Endodermal cell (in vitro differentiated cells): Measurements from ENCODE around the gene TRIM44. TPM values are rescaled to one million over a fixed set of nuclear protein-coding genes. Genes with fewer than 3 reads are reported as not detected.
A peak's percentile ranks its signal among the peaks of the same experiment; 100 is the strongest.
"Not testable (repeated sequence)": the region's sequence is repeated elsewhere in the genome, so short reads cannot be mapped to it uniquely, and the experiment has no call there.

ENCODE experiments used
- DNase-seq: peaks from one replicate; pipeline ENCODE4 v3.0.0-alpha.2; 2017
- H3K27ac ChIP-seq: 2 replicates; pipeline ENCODE4 v1.5.1; 2013; ENCODE audit warnings: mild to moderate bottlenecking, low read depth, low read length, moderate library complexity
- H3K27me3 ChIP-seq: 2 replicates; pipeline ENCODE4 v1.6.1; 2013; ENCODE audit warnings: mild to moderate bottlenecking, low read length, moderate library complexity; ENCODE audit not compliant: insufficient read depth, control insufficient read depth, poor library complexity, severe bottlenecking
- H3K36me3 ChIP-seq: 2 replicates; pipeline ENCODE4 v1.7.0; 2013; ENCODE audit warnings: mild to moderate bottlenecking, low read length, moderate library complexity; ENCODE audit not compliant: control insufficient read depth, insufficient read depth
- H3K4me1 ChIP-seq: one replicate; pipeline ENCODE4 v1.7.0; 2013; ENCODE audit warnings: low read length; ENCODE audit not compliant: control insufficient read depth, insufficient read depth
- H3K4me3 ChIP-seq: 2 replicates; pipeline ENCODE4 v1.5.1; 2013; ENCODE audit warnings: mild to moderate bottlenecking, low read length, moderate library complexity
- H3K9ac ChIP-seq: 2 replicates; pipeline ENCODE4 v1.6.1; 2013; ENCODE audit warnings: mild to moderate bottlenecking, low read length, moderate library complexity; ENCODE audit not compliant: poor library complexity, severe bottlenecking; ENCODE audit errors: extremely low read depth
- H3K9me3 ChIP-seq: 2 replicates; pipeline ENCODE4 v1.6.1; 2013; ENCODE audit warnings: mild to moderate bottlenecking, low read length, moderate library complexity; ENCODE audit not compliant: control insufficient read depth
- H3K27ac Mint-ChIP-seq: 2 replicates; pipeline ENCODE4 v1.8.0; 2020; ENCODE audit warnings: mixed read lengths
- H3K27me3 Mint-ChIP-seq: 2 replicates; pipeline ENCODE4 v1.8.0; 2021; ENCODE audit warnings: mild to moderate bottlenecking, mixed read lengths; ENCODE audit not compliant: insufficient read depth
- H3K36me3 Mint-ChIP-seq: 2 replicates; pipeline ENCODE4 v1.8.0; 2020; ENCODE audit warnings: low read depth, mixed read lengths
- H3K4me1 Mint-ChIP-seq: 2 replicates; pipeline ENCODE4 v1.8.0; 2020; ENCODE audit warnings: mixed read lengths
- H3K4me3 Mint-ChIP-seq: 2 replicates; pipeline ENCODE4 v1.8.0; 2020; ENCODE audit warnings: mild to moderate bottlenecking, moderate library complexity, mixed read lengths
- H3K9me3 Mint-ChIP-seq: 2 replicates; pipeline ENCODE4 v1.8.0; 2020; ENCODE audit warnings: mild to moderate bottlenecking, mixed read lengths
- WGBS, 2 experiments: methylation state at CpG; one replicate each; pipeline versions ENCODE4 v1.1.5 to v1.1.7; 2013; ENCODE audit warnings: missing lambda C conversion rate in 2 of 2, mixed read lengths in 1 of 2; ENCODE audit not compliant: insufficient coverage in 1 of 2, insufficient read length in 1 of 2; 5-methylcytosine and 5-hydroxymethylcytosine counted together
- total RNA-seq, 2 donors: library from RNA; stranded (reverse); fragmentation: NEBNext Ultra II Directional in 1 of 2; extraction: Animal tissue kit (Norgen Biotek cat#: 25700) in 1 of 2; gene quantifications; 2 replicates in 1 of 2; 3 replicates in 1 of 2; pipeline ENCODE4 v1.2.1, GENCODE V29; 2021
- TF ChIP-seq, protein P1 (sequence below): fragments of 200-600 bp; sonication (generic); conservative IDR thresholded peaks from 2 replicates; pipeline ENCODE4 v1.5.0; 2021; ENCODE audit warnings: antibody characterized with exemption, mild to moderate bottlenecking

Gene TRIM44
- total RNA-seq, 2 donors from 2014 or later: 48.5 to 63.8 TPM

DNA sequence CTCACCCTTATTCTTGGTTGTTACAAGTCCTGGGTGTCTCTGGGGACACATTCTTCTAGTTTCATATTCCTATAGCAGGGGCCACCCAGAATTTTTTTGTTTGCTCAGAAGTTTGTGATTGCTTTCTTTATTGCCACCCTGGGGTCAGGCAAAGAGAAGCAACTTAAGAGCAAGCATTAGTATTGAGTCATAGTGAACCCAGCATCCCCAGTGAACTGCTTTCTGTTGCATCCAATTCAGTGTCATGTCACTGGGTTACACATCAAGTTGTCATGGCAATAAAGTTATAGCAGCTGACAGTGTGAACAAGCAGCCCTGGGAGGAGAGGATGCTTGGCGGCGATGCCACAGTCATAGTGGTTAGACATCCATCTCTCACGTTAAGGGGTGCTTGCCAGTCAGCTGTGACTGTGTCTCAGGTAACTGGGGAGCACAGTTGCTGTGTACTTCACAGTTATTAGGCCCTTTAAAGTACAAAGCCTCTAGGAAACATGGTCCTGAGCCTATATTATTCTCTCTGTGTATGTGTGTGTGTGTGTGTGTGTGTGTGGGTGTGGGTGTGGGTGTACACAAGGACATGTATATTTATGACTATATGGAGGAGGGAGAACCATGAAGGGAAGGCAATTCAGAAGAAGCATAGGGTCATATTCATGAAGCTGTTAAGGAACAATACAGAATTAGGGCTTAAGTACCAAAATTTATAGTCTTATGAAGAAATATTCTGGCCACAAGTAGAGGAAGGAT lies 52.5 kb downstream of the TRIM44 start:
- H3K36me3 ChIP-seq: no peaks in the 10 kb centered on the region
- H3K4me3 Mint-ChIP-seq: no peak overlapping the region
- H3K9me3 Mint-ChIP-seq: no peaks in the 10 kb centered on the region
- no peak overlapping the region for H3K9ac ChIP-seq
- no peaks in the 10 kb centered on the region for H3K27me3 Mint-ChIP-seq
- no peak overlapping the region for H3K4me3 ChIP-seq
- no peak overlapping the region for H3K27ac Mint-ChIP-seq
- H3K36me3 Mint-ChIP-seq: no peaks in the 10 kb centered on the region
- H3K27ac ChIP-seq: no peak overlapping the region
- TF ChIP-seq, protein P1, sequence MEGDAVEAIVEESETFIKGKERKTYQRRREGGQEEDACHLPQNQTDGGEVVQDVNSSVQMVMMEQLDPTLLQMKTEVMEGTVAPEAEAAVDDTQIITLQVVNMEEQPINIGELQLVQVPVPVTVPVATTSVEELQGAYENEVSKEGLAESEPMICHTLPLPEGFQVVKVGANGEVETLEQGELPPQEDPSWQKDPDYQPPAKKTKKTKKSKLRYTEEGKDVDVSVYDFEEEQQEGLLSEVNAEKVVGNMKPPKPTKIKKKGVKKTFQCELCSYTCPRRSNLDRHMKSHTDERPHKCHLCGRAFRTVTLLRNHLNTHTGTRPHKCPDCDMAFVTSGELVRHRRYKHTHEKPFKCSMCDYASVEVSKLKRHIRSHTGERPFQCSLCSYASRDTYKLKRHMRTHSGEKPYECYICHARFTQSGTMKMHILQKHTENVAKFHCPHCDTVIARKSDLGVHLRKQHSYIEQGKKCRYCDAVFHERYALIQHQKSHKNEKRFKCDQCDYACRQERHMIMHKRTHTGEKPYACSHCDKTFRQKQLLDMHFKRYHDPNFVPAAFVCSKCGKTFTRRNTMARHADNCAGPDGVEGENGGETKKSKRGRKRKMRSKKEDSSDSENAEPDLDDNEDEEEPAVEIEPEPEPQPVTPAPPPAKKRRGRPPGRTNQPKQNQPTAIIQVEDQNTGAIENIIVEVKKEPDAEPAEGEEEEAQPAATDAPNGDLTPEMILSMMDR: no peak
- no peaks in the 10 kb centered on the region for H3K27me3 ChIP-seq
- 90 to 96% methylated on average over 2 to 3 of the region's 3 CpGs for WGBS, 2 experiments
- H3K9me3 ChIP-seq: no peaks in the 10 kb centered on the region
- DNase-seq: no peak
- peaks cover 9% of the 10 kb centered on the region for H3K4me1 Mint-ChIP-seq
- no peaks in the 10 kb centered on the region for H3K4me1 ChIP-seq

DNA sequence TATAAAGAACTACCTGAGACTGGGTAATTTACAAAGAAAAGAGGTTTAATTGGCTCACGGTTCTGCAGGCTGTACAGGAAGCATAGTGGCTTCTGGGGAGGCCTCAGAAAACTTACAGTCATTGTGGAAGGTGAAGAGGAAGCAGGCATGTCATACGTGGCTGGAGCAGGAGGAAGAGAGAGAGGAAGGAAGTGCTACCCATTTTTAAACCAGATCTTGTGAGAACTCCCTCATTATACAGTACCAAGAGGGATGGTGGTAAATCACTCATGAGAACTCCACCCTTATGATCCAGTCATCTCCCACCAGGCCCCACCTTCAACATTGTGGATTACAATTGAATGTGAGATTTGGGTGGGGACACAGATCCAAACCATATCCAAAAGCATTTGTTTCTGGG lies 53.1 kb downstream of the TRIM44 start:
- H3K9me3 Mint-ChIP-seq, H3K27ac ChIP-seq, H3K9ac ChIP-seq, H3K27ac Mint-ChIP-seq, H3K4me3 ChIP-seq, H3K36me3 ChIP-seq, H3K27me3 Mint-ChIP-seq, H3K27me3 ChIP-seq, H3K4me1 ChIP-seq, H3K9me3 ChIP-seq, DNase-seq, H3K36me3 Mint-ChIP-seq, H3K4me1 Mint-ChIP-seq, H3K4me3 Mint-ChIP-seq: not testable (repeated sequence)
- 87 to 92% methylated on average over 1 to 2 of the region's 2 CpGs for WGBS, 2 experiments

DNA sequence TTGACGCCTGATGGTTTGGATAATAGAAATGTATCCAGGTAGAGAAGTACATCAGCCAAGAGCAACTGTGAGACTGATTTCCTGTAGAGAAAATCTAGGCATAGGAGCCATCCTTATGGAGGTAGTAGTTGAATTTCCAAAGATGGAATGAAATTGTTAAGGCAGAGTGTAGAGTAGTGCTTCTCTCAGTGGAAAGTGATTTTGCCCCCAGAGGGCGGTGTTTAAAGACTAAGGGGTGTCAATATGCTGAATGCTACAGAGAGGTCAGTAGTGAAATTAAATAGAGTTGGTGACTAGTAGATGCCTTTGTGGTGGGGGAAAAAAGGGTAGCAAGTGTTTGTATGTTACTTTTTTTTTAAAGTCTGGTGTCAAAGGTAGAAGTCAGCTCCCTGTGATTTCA lies 54.5 kb downstream of the TRIM44 start:
- Mint-ChIP-seq H3K4me1 (peaks cover 8% of the 10 kb centered on the region), H3K36me3 (no peaks in the 10 kb centered on the region), H3K4me3 (no peak overlapping the region), H3K9me3 (no peaks in the 10 kb centered on the region), H3K27me3 (no peaks in the 10 kb centered on the region), H3K27ac (no peak overlapping the region)
- H3K4me1 ChIP-seq: no peaks in the 10 kb centered on the region
- DNase-seq: peak; percentile 70
- H3K27me3 ChIP-seq: no peaks in the 10 kb centered on the region
- no peak overlapping the region for H3K9ac ChIP-seq
- H3K36me3 ChIP-seq: no peaks in the 10 kb centered on the region
- H3K27ac ChIP-seq: no peak overlapping the region
- no peaks in the 10 kb centered on the region for H3K9me3 ChIP-seq
- H3K4me3 ChIP-seq: no peak overlapping the region
- TF ChIP-seq, protein P1: peak; percentile 68
- 86 to 90% methylated on average over 2 of the region's 2 CpGs for WGBS, 2 experiments

DNA sequence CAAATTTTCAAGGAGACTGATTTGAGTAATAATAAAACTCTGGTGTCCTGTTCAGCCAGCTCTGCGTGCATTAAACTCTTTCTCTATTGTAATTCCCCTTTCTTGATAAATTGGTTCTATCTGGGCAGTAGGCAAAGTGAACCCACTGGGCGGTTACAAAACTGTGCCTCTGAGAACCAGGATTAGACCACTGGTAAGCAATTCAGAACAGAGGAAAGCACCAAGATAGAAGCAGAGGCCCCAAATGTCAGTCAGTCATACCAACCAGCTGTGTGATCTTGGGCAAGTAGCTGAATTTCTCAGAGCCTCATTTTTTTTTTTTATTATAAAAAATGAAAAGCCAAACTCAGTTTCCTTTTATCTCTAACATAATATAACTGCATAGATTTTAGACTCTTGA lies 54.9 kb downstream of the TRIM44 start:
- H3K36me3 Mint-ChIP-seq: no peaks in the 10 kb centered on the region

More for the DNA sequence above, 54.9 kb downstream of the TRIM44 start:
- Mint-ChIP-seq H3K9me3 (no peaks in the 10 kb centered on the region), H3K27me3 (no peaks in the 10 kb centered on the region), H3K27ac (no peak overlapping the region), H3K4me3 (no peak overlapping the region), H3K4me1 (peaks cover 5% of the 10 kb centered on the region)
- no peak for DNase-seq
- no peak overlapping the region for H3K9ac ChIP-seq
- no peaks in the 10 kb centered on the region for H3K4me1 ChIP-seq
- H3K4me3 ChIP-seq: no peak overlapping the region
- H3K27ac ChIP-seq: no peak overlapping the region
- H3K27me3 ChIP-seq: no peaks in the 10 kb centered on the region
- H3K9me3 ChIP-seq: no peaks in the 10 kb centered on the region
- no peaks in the 10 kb centered on the region for H3K36me3 ChIP-seq
- 90 to 100% methylated on average over 2 of the region's 2 CpGs for WGBS, 2 experiments
- TF ChIP-seq, protein P1: no peak
